Ectodermal cell (in vitro differentiated cells): Measurements from ENCODE around the gene GGTA1.

Source experiments
- H3K27ac ChIP-seq: 2 replicates; pipeline ENCODE4 v1.7.0; 2013; ENCODE audit warnings: mild to moderate bottlenecking, low read depth, low read length; ENCODE audit not compliant: insufficient read depth, poor library complexity, severe bottlenecking
- H3K27me3 ChIP-seq: 2 replicates; pipeline ENCODE4 v1.7.0; 2013; ENCODE audit warnings: mild to moderate bottlenecking, low read length; ENCODE audit not compliant: insufficient read depth, control insufficient read depth, poor library complexity, severe bottlenecking
- H3K36me3 ChIP-seq: one replicate; pipeline ENCODE4 v1.7.0; 2013; ENCODE audit warnings: low read length; ENCODE audit not compliant: control insufficient read depth, insufficient read depth
- H3K4me1 ChIP-seq: one replicate; pipeline ENCODE4 v1.7.0; 2013; ENCODE audit warnings: low read length; ENCODE audit not compliant: control insufficient read depth, insufficient read depth
- H3K4me3 ChIP-seq: 2 replicates; pipeline ENCODE4 v1.7.0; 2013; ENCODE audit warnings: low read depth, low read length, control low read depth; ENCODE audit not compliant: insufficient read depth
- H3K9me3 ChIP-seq: 2 replicates; pipeline ENCODE4 v1.7.0; 2013; ENCODE audit warnings: mild to moderate bottlenecking, low read length, moderate library complexity; ENCODE audit not compliant: control insufficient read depth
- whole genome bisulfite sequencing, 2 experiments: methylation state at CpG; one replicate each; pipeline ENCODE4 v1.1.7; 2013; ENCODE audit warnings: missing lambda C conversion rate in 2 of 2; 5-methylcytosine and 5-hydroxymethylcytosine counted together

Gene GGTA1

GRCh38 chr9:121484651-121485446 is 14.8 kb downstream of the GGTA1 start:
- H3K27ac ChIP-seq = no peak overlapping the region

GRCh38 chr9:121483473-121484031 is 16.1 kb downstream of the GGTA1 start:
- H3K36me3 ChIP-seq = no peaks in the 10 kb centered on the region
- H3K27ac ChIP-seq = no peak overlapping the region
- no peaks in the 10 kb centered on the region for H3K27me3 ChIP-seq
- no peaks in the 10 kb centered on the region for H3K9me3 ChIP-seq
- H3K4me3 ChIP-seq = no peak overlapping the region
- peaks cover 20% of the 10 kb centered on the region for H3K4me1 ChIP-seq
- WGBS, 2 experiments = 88 to 91% methylated on average over 7 of the region's 7 CpGs

More at GRCh38 chr9:121484651-121485446, 14.8 kb downstream of the GGTA1 start:
- Histone ChIP-seq H3K27me3 (no peaks in the 10 kb centered on the region), H3K4me3 (no peak overlapping the region), H3K36me3 (no peaks in the 10 kb centered on the region), H3K4me1 (peaks cover 10% of the 10 kb centered on the region), H3K9me3 (no peaks in the 10 kb centered on the region)
- WGBS, 2 experiments = 90 to 92% methylated on average over 11 of the region's 11 CpGs

GRCh38 chr9:121483049-121483448 is 16.6 kb downstream of the GGTA1 start:
- WGBS, 2 experiments = 73 to 81% methylated on average over 5 of the region's 5 CpGs
- peaks cover 20% of the 10 kb centered on the region for H3K4me1 ChIP-seq
- no peaks in the 10 kb centered on the region for H3K36me3 ChIP-seq
- no peak overlapping the region for H3K4me3 ChIP-seq
- no peaks in the 10 kb centered on the region for H3K27me3 ChIP-seq
- H3K27ac ChIP-seq = no peak overlapping the region
- no peaks in the 10 kb centered on the region for H3K9me3 ChIP-seq

- H3K27ac ChIP-seq = no peak overlapping the region
- 73 to 75% methylated on average over 8 of the region's 8 CpGs for WGBS, 2 experiments
- peaks cover 25% of the 10 kb centered on the region for H3K4me1 ChIP-seq
- no peaks in the 10 kb centered on the region for H3K36me3 ChIP-seq
- H3K27me3 ChIP-seq = no peaks in the 10 kb centered on the region
- no peaks in the 10 kb centered on the region for H3K9me3 ChIP-seq
- no peak overlapping the region for H3K4me3 ChIP-seq
These were observed 20.6 kb downstream of the GGTA1 start for GRCh38 chr9:121478816-121479676.

- Histone ChIP-seq H3K27me3 (peaks cover 11% of the 10 kb centered on the region), H3K9me3 (no peaks in the 10 kb centered on the region)
These were observed 23.5 kb downstream of the GGTA1 start for GRCh38 chr9:121476156-121476555.

GRCh38 chr9:121474231-121474947 is 25.3 kb downstream of the GGTA1 start:
- Histone ChIP-seq H3K36me3 (no peaks in the 10 kb centered on the region), H3K9me3 (no peaks in the 10 kb centered on the region), H3K4me3 (no peak overlapping the region), H3K27ac (no peak overlapping the region), H3K27me3 (peaks cover 13% of the 10 kb centered on the region), H3K4me1 (peaks cover 11% of the 10 kb centered on the region)
- WGBS, 2 experiments = 75 to 76% methylated on average over 10 of the region's 10 CpGs

More at GRCh38 chr9:121476156-121476555, 23.5 kb downstream of the GGTA1 start:
- no peaks in the 10 kb centered on the region for H3K36me3 ChIP-seq
- peaks cover 15% of the 10 kb centered on the region for H3K4me1 ChIP-seq
- no peak overlapping the region for H3K4me3 ChIP-seq
- 90 to 93% methylated on average over 5 of the region's 5 CpGs for WGBS, 2 experiments
- no peak overlapping the region for H3K27ac ChIP-seq

GRCh38 chr9:121473229-121473628 is 26.4 kb downstream of the GGTA1 start:
- WGBS, 2 experiments = 96 to 97% methylated on average over 6 of the region's 6 CpGs
- Histone ChIP-seq H3K36me3 (no peaks in the 10 kb centered on the region), H3K27ac (no peak overlapping the region), H3K4me1 (peaks cover 4% of the 10 kb centered on the region), H3K27me3 (peaks cover 13% of the 10 kb centered on the region), H3K9me3 (no peaks in the 10 kb centered on the region), H3K4me3 (no peak overlapping the region)

- H3K27ac ChIP-seq = no peak overlapping the region
- no peak overlapping the region for H3K4me3 ChIP-seq
- H3K36me3 ChIP-seq = no peaks in the 10 kb centered on the region
- WGBS, 2 experiments = 21 to 26% methylated on average over 5 of the region's 5 CpGs
- peaks cover 4% of the 10 kb centered on the region for H3K4me1 ChIP-seq
- H3K9me3 ChIP-seq = no peaks in the 10 kb centered on the region
- peaks cover 13% of the 10 kb centered on the region for H3K27me3 ChIP-seq
These were observed 27.2 kb downstream of the GGTA1 start for GRCh38 chr9:121472446-121472845.

GRCh38 chr9:121466142-121466541 is 33.5 kb downstream of the GGTA1 start:
- Histone ChIP-seq H3K27ac (no peak overlapping the region), H3K27me3 (peaks cover 2% of the 10 kb centered on the region), H3K4me1 (no peaks in the 10 kb centered on the region), H3K9me3 (no peaks in the 10 kb centered on the region), H3K36me3 (no peaks in the 10 kb centered on the region), H3K4me3 (no peak overlapping the region)
- 79 to 80% methylated on average over 1 of the region's 1 CpG for WGBS, 2 experiments
